WTC11 (cell line): ENCODE data around the gene FASTK.

ENCODE experiments used
- CTCF ChIP-seq: fragments of 200-600 bp; IDR thresholded peaks from 2 replicates; pipeline ENCODE4 v1.8.0; 2022; ENCODE audit warnings: antibody characterized with exemption
- E2F1 ChIP-seq: sonication (generic); formaldehyde crosslinking; IDR thresholded peaks from 2 replicates; pipeline ENCODE4 v1.8.0; 2022; ENCODE audit warnings: mild to moderate bottlenecking, missing genetic modification reagents
- ELF4 ChIP-seq: sonication (generic); formaldehyde crosslinking; IDR thresholded peaks from 2 replicates; pipeline ENCODE4 v1.8.1; 2022; ENCODE audit warnings: low read depth, mild to moderate bottlenecking, moderate library complexity, missing genetic modification reagents
- FOXK1 ChIP-seq: sonication (generic); formaldehyde crosslinking; IDR thresholded peaks from 2 replicates; pipeline ENCODE4 v1.8.0; 2022; ENCODE audit warnings: mild to moderate bottlenecking, moderate library complexity, missing genetic modification reagents
- FOXP4 ChIP-seq: sonication (generic); formaldehyde crosslinking; IDR thresholded peaks from 2 replicates; pipeline ENCODE4 v1.8.0; 2022; ENCODE audit warnings: mild to moderate bottlenecking, missing genetic modification reagents
- NR2C2 ChIP-seq: sonication (generic); formaldehyde crosslinking; IDR thresholded peaks from 2 replicates; pipeline ENCODE4 v1.8.0; 2022; ENCODE audit warnings: mild to moderate bottlenecking, missing genetic modification reagents
- ZNF232 ChIP-seq: sonication (generic); formaldehyde crosslinking; IDR thresholded peaks from 2 replicates; pipeline ENCODE4 v1.8.0; 2022; ENCODE audit warnings: mild to moderate bottlenecking, missing genetic modification reagents
- ZNF317 ChIP-seq: sonication (generic); formaldehyde crosslinking; IDR thresholded peaks from 2 replicates; pipeline ENCODE4 v1.8.1; 2023; ENCODE audit warnings: low read depth, mild to moderate bottlenecking, moderate library complexity, missing genetic modification reagents, borderline replicate concordance

- no peak for TF ChIP-seq CTCF
- no peak for TF ChIP-seq FOXP4 (CRISPR knock-in tag)
- no peak for TF ChIP-seq ZNF317
- no peak for TF ChIP-seq ZNF232 (CRISPR knock-in tag)
- no peak for TF ChIP-seq NR2C2 (CRISPR knock-in tag)
- TF ChIP-seq ELF4 (CRISPR knock-in tag) = no peak
- TF ChIP-seq FOXK1 (CRISPR knock-in tag) = no peak
- no peak for TF ChIP-seq E2F1
Observed at GRCh38 chr7:151061213-151062110, 19.1 kb downstream of the FASTK start.
